Gastroesophageal sphincter (tissue), 4 donors: ENCODE measurements around the gene SHOX. TPM values are rescaled to one million over a fixed set of nuclear protein-coding genes. Genes with fewer than 3 reads are reported as not detected.

ENCODE experiments used
- ATAC-seq: fragments of 150-250 bp; one replicate; pipeline ENCODE4 v1.9.1; 2016; ENCODE audit warnings: mild to moderate bottlenecking, moderate library complexity
- H3K27ac ChIP-seq, 4 donors: fragments of 200-600 bp; sonication (generic) in 3 of 4; 1 replicate in 3 of 4; 2 replicates in 1 of 4; pipeline ENCODE4 v1.5.1; 2016 to 2019
- H3K27me3 ChIP-seq: fragments of 200-600 bp; sonication (generic); one replicate; pipeline ENCODE4 v1.5.1; 2019
- H3K36me3 ChIP-seq, 2 donors: fragments of 200-600 bp; sonication (generic); one replicate each; pipeline ENCODE4 v1.5.1; 2019; ENCODE audit warnings: control low read depth in 1 of 2
- H3K4me1 ChIP-seq, 3 donors: fragments of 200-600 bp; sonication (generic); 1 replicate in 2 of 3; 2 replicates in 1 of 3; pipeline ENCODE4 v1.5.1; 2016 to 2019; ENCODE audit warnings: control low read depth in 2 of 3
- H3K4me3 ChIP-seq, 2 donors: fragments of 200-600 bp; sonication (generic); one replicate each; pipeline ENCODE4 v1.5.1; 2019; ENCODE audit warnings: mild to moderate bottlenecking in 1 of 2, moderate library complexity in 1 of 2
- H3K9me3 ChIP-seq, 3 donors: fragments of 200-600 bp; sonication (generic); one replicate each; pipeline ENCODE4 v1.5.1; 2017 to 2019; ENCODE audit warnings: control low read depth in 2 of 3
- CTCF ChIP-seq, 4 experiments: fragments of 200-600 bp in 2 of 4; fragments of 450-650 bp in 2 of 4; sonication (generic) in 1 of 4; IDR thresholded peaks; one replicate each; pipeline ENCODE4 v1.5.1; 2017 to 2019; ENCODE audit warnings: antibody characterized with exemption in 4 of 4, mild to moderate bottlenecking in 2 of 4, moderate library complexity in 2 of 4
- EP300 ChIP-seq: sonication (generic); formaldehyde crosslinking; IDR thresholded peaks from one replicate; pipeline ENCODE4 v1.6.1; 2017; ENCODE audit warnings: antibody characterized with exemption, mild to moderate bottlenecking
- POLR2A ChIP-seq, 2 donors: fragments of 450-650 bp; IDR thresholded peaks; one replicate each; pipeline ENCODE4 v1.6.1; 2017; ENCODE audit warnings: antibody characterized with exemption in 2 of 2, mild to moderate bottlenecking in 2 of 2, moderate library complexity in 1 of 2
- POLR2AphosphoS5 ChIP-seq: sonication (generic); formaldehyde crosslinking; IDR thresholded peaks from one replicate; pipeline ENCODE4 v1.6.1; 2017; ENCODE audit warnings: antibody characterized with exemption
- WGBS, 2 donors: methylation state at CpG; one replicate each; pipeline ENCODE4 v1.1.5; 2018; ENCODE audit warnings: low coverage in 1 of 2; 5-methylcytosine and 5-hydroxymethylcytosine counted together
- total RNA-seq, 4 donors: library from RNA; depleted of rRNA; stranded (reverse); fragments of >200 nt; gene quantifications; one replicate each; pipeline ENCODE4 v1.1.0, GENCODE V29; 2016

Gene SHOX
- total RNA-seq, 4 donors from 2014 or later = not detected

- Histone ChIP-seq H3K36me3 (no peaks in the 10 kb centered on the region), H3K4me1 (peaks cover 0 to 11% (median 0%) of the 10 kb centered on the region in 3 donors), H3K27me3 (peaks cover 85% of the 10 kb centered on the region), H3K27ac (no peak overlapping the region), H3K9me3 (no peaks in the 10 kb centered on the region), H3K4me3 (no peak overlapping the region)
- TF ChIP-seq POLR2A (IDR thresholded peaks at IDR 0.05) = no peak
- no peak for TF ChIP-seq CTCF (IDR thresholded peaks at IDR 0.05)
- no peak for TF ChIP-seq EP300
- TF ChIP-seq POLR2AphosphoS5 = no peak
- ATAC-seq = no peak
- 2 to 3% methylated on average over 11 to 18 of the region's 25 CpGs for WGBS, 2 donors
These were observed 2.7 kb downstream of the SHOX start for GRCh38 chrX:633043-633984.

GRCh38 chrX:633985-634958, 3.7 kb downstream of the SHOX start:
- no peaks in the 10 kb centered on the region for H3K9me3 ChIP-seq
- TF ChIP-seq POLR2A (IDR thresholded peaks at IDR 0.05) = no peak
- no peak for TF ChIP-seq CTCF (IDR thresholded peaks at IDR 0.05)
- no peak for TF ChIP-seq POLR2AphosphoS5
- TF ChIP-seq EP300 = no peak
- H3K36me3 ChIP-seq = no peaks in the 10 kb centered on the region
- WGBS, 2 donors = 0 to 2% methylated on average over 28 to 31 of the region's 84 CpGs
- no peak overlapping the region for H3K27ac ChIP-seq
- no peak overlapping the region for H3K4me3 ChIP-seq
- H3K4me1 ChIP-seq = peaks cover 0 to 11% (median 0%) of the 10 kb centered on the region in 3 donors
- H3K27me3 ChIP-seq = peaks cover 91% of the 10 kb centered on the region
- ATAC-seq = no peak

- Histone ChIP-seq H3K27me3 (peaks cover 91% of the 10 kb centered on the region), H3K36me3 (no peaks in the 10 kb centered on the region), H3K27ac (no peak overlapping the region), H3K4me3 (no peak overlapping the region), H3K4me1 (peaks cover 0 to 11% (median 0%) of the 10 kb centered on the region in 3 donors), H3K9me3 (no peaks in the 10 kb centered on the region)
- 1 to 4% methylated on average over 10 to 12 of the region's 29 CpGs for WGBS, 2 donors
- no peak for ATAC-seq
- TF ChIP-seq EP300 (no peak), CTCF (IDR thresholded peaks at IDR 0.05) (no peak), POLR2A (IDR thresholded peaks at IDR 0.05) (no peak), POLR2AphosphoS5 (no peak)
These were observed 5.0 kb downstream of the SHOX start for GRCh38 chrX:635428-636090.

- no peak for TF ChIP-seq POLR2A (IDR thresholded peaks at IDR 0.05)
- TF ChIP-seq EP300 = no peak
- TF ChIP-seq CTCF (IDR thresholded peaks at IDR 0.05) = no peak
- no peak for TF ChIP-seq POLR2AphosphoS5
- no peaks in the 10 kb centered on the region for H3K9me3 ChIP-seq
- no peaks in the 10 kb centered on the region for H3K36me3 ChIP-seq
- no peak overlapping the region for H3K4me3 ChIP-seq
- peaks cover 91% of the 10 kb centered on the region for H3K27me3 ChIP-seq
- H3K4me1 ChIP-seq = peaks cover 0 to 11% (median 0%) of the 10 kb centered on the region in 3 donors
- H3K27ac ChIP-seq = no peak overlapping the region
- WGBS, 2 donors = 2 to 4% methylated on average over 22 to 26 of the region's 27 CpGs
- ATAC-seq = no peak
These were observed 6.5 kb downstream of the SHOX start for GRCh38 chrX:636981-637659.
